Endothelial cell (in vitro differentiated cells): Measurements from ENCODE around the gene FADS3. TPM values are rescaled to one million over a fixed set of nuclear protein-coding genes. Genes with fewer than 3 reads are reported as not detected.

Experiments
- DNase-seq: peaks from one replicate; pipeline ENCODE4 v3.0.0; 2021; ENCODE audit warnings: low spot score
- H3K27ac Mint-ChIP-seq: one replicate; pipeline ENCODE4 v1.8.0; 2021; ENCODE audit warnings: mixed read lengths, inconsistent platforms; ENCODE audit not compliant: unreplicated experiment
- H3K27me3 Mint-ChIP-seq: one replicate; pipeline ENCODE4 v1.8.0; 2021; ENCODE audit warnings: mild to moderate bottlenecking, moderate library complexity, mixed read lengths, inconsistent platforms; ENCODE audit not compliant: unreplicated experiment
- H3K36me3 Mint-ChIP-seq: one replicate; pipeline ENCODE4 v1.8.0; 2021; ENCODE audit warnings: mild to moderate bottlenecking, low read depth, mixed read lengths, inconsistent platforms; ENCODE audit not compliant: unreplicated experiment
- H3K4me1 Mint-ChIP-seq: one replicate; pipeline ENCODE4 v1.8.0; 2021; ENCODE audit warnings: mild to moderate bottlenecking, mixed read lengths, inconsistent platforms; ENCODE audit not compliant: unreplicated experiment
- H3K4me3 Mint-ChIP-seq: one replicate; pipeline ENCODE4 v1.8.0; 2021; ENCODE audit warnings: mild to moderate bottlenecking, mixed read lengths, inconsistent platforms; ENCODE audit not compliant: unreplicated experiment
- H3K9me3 Mint-ChIP-seq: one replicate; pipeline ENCODE4 v1.8.0; 2021; ENCODE audit warnings: mixed read lengths, inconsistent platforms; ENCODE audit not compliant: unreplicated experiment
- total RNA-seq: library from RNA; stranded (reverse); fragmentation: NEBNext Ultra II Directional; extraction: Animal tissue kit (Norgen Biotek cat#: 25700); gene quantifications from one replicate; pipeline ENCODE4 v1.2.1, GENCODE V29; 2021; ENCODE audit not compliant: unreplicated experiment
- TF ChIP-seq, protein P1 (sequence below): fragments of 200-600 bp; sonication (generic); IDR thresholded peaks from one replicate; pipeline ENCODE4 v1.5.0; 2021; ENCODE audit warnings: antibody characterized with exemption; ENCODE audit not compliant: unreplicated experiment

Gene FADS3
- total RNA-seq, 1 donor from 2014 or later, result 42.0 TPM

DNA sequence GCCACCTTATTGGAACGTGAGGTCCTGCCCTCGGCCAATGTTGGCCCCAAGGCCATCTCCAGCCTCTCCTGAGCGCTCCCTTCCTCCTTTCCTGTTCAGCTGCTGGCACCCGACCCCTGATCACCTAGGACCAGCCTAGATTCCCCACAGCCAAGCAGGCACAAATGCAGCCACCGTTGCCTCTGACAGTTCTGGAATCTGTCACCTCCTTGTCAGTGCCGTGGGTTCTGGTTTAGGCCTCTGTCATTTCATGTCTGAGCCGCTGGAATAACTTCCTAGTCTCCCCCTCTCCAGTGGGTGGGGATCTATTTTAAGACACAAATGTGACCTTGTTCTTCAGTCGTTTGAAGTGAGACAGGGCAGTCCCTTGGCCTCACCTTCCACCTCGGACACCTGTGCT lies 29.7 kb downstream of the FADS3 start:
- peaks cover 28% of the 10 kb centered on the region for H3K36me3 Mint-ChIP-seq
- TF ChIP-seq, protein P1, sequence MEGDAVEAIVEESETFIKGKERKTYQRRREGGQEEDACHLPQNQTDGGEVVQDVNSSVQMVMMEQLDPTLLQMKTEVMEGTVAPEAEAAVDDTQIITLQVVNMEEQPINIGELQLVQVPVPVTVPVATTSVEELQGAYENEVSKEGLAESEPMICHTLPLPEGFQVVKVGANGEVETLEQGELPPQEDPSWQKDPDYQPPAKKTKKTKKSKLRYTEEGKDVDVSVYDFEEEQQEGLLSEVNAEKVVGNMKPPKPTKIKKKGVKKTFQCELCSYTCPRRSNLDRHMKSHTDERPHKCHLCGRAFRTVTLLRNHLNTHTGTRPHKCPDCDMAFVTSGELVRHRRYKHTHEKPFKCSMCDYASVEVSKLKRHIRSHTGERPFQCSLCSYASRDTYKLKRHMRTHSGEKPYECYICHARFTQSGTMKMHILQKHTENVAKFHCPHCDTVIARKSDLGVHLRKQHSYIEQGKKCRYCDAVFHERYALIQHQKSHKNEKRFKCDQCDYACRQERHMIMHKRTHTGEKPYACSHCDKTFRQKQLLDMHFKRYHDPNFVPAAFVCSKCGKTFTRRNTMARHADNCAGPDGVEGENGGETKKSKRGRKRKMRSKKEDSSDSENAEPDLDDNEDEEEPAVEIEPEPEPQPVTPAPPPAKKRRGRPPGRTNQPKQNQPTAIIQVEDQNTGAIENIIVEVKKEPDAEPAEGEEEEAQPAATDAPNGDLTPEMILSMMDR, result no peak
- no peak for DNase-seq
- no peaks in the 10 kb centered on the region for H3K4me1 Mint-ChIP-seq
- H3K27me3 Mint-ChIP-seq, result peaks cover 8% of the 10 kb centered on the region
- H3K4me3 Mint-ChIP-seq, result peak overlapping the region; percentile 4
- no peaks in the 10 kb centered on the region for H3K9me3 Mint-ChIP-seq
- H3K27ac Mint-ChIP-seq, result peak overlapping the region; percentile 37

DNA sequence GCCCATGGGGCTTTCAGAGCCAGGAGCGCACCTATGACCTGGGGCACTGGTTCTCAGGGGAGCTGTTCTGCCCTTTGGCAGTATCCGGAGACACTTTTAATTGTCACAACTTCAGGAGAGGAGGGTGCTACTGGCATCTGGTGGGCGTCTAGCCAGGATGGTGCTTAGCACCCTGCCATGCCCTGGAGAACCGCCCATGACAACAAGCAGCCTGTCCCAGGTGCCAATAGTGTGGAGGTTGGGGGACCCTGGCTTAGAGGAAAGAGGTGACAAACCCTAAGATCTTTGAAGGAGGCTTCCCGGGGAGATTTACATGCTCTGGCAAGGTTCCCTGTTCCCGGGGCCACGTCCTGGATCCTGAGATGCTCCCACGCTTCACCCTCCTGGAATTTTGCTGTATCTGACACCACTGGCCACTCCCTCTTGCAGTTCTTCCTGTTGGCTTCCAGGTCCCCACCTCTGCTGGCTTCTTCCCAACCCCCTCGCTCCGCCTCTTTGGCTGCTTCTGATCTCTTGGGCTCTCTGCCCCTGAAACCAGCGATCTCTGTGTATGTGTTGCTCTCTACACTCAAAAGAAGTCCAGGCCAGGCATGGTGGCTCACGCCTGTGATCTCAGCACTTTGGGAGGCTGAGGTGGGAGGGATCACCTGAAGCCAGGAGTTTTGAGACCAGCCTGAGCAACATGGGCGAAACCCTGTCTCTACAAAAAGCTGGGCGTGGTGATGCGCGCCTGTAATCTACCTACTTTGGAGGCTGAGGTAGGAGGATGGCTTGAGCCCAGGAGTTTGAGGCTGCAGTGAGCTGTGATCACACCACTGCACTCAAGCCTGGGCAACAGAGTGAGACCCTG lies 31.1 kb downstream of the FADS3 start:
- H3K27me3 Mint-ChIP-seq, result peaks cover 12% of the 10 kb centered on the region
- H3K4me1 Mint-ChIP-seq, result no peaks in the 10 kb centered on the region
- no peak overlapping the region for H3K27ac Mint-ChIP-seq
- no peak overlapping the region for H3K4me3 Mint-ChIP-seq
- TF ChIP-seq, protein P1, result no peak
- DNase-seq, result no peak
- peaks cover 32% of the 10 kb centered on the region for H3K36me3 Mint-ChIP-seq
- no peaks in the 10 kb centered on the region for H3K9me3 Mint-ChIP-seq

DNA sequence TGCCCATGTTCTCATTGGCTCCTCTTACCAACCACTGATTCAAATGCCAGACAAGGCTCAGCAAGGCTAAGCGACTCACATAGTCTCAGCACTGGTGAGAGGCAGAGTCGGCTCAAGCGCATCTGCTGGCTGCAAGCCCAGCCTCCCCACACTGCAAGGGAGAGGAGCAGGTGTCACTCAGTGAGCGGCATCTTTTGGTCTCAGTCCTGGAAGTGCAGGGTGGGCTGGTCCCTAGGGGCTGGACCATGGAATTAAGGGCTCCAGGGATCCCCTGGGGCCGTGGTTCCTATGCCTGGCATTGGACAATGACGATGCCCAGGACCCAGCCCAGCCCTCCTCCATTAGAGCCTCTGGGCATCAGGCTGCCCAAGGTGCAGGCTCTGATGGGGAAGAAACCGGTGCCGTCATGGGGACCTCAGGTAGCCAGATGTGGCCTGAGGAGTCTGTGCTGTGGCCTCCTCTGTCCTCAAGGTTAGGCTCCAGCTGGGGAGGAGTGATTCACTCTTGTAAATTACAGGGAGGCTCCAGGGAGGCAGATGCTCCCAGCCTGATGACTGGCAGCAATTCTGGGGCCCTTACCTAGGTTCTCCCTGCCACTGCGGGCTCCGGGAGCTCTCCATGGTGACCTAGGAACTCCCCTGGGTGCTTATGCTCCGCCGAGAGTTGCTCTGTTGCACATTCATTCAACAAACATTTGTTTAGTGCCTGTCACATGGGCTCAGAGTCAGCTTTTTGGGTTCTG lies 35.2 kb downstream of the FADS3 start:
- no peaks in the 10 kb centered on the region for H3K9me3 Mint-ChIP-seq

DNA sequence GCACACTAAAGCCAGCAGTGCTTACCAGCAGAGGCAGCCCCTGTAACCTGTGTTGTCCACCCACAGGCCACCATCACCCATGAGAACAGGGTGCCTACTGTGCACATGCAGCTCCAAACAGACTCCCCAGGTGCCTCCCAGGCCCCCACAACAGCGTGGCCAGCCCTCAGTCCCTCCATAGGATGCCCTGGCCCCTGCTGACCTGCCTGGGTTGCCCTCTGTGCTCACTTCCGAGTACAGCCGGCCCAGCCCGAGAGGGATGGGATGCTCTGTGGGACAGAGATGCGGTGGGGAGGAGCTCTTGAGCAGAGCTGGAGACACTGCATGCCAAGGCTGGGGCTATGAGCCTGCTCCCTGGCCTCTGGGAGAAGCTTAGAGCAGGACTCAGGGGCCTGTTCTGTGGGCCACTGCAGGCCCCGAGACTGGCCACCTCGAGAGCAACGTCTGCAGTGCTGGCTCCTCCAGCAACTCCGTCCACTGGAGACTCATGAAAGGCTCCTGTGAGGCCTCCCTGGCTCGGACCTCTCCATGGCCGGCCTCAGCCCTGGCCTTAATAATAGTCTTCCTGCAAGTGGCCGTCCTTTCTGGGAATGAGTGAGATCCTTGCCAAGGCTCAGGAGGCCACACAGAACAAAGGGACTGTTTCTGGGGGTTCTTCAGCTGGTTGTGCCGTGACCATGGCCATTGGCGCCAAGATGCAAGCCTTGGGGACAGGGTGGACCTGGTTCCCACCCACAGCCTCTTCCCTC lies 36.2 kb downstream of the FADS3 start:
- Mint-ChIP-seq H3K4me1 (peaks cover 5% of the 10 kb centered on the region), H3K9me3 (no peaks in the 10 kb centered on the region), H3K27ac (peak overlapping the region; percentile 48), H3K4me3 (no peak overlapping the region), H3K27me3 (peaks cover 15% of the 10 kb centered on the region), H3K36me3 (peaks cover 48% of the 10 kb centered on the region)
- TF ChIP-seq, protein P1, result no peak
- no peak for DNase-seq

More for the DNA sequence above, 35.2 kb downstream of the FADS3 start:
- Mint-ChIP-seq H3K4me3 (no peak overlapping the region), H3K27ac (no peak overlapping the region), H3K36me3 (peaks cover 46% of the 10 kb centered on the region), H3K4me1 (peaks cover 5% of the 10 kb centered on the region), H3K27me3 (peaks cover 13% of the 10 kb centered on the region)
- TF ChIP-seq, protein P1, result no peak
- no peak for DNase-seq
